K562 (cell line): ENCODE results near the gene TMEM87A. TPM values are rescaled to one million over a fixed set of nuclear protein-coding genes. Genes with fewer than 3 reads are reported as not detected.

Experiments used
- ATAC-seq: fragments of 200-7000 bp; cut with Tn5 transposase; 3 replicates; pipeline ENCODE4 v1.9.1; 2020; ENCODE audit warnings: moderate library complexity
- BruUV-seq: library from RNA; stranded (reverse); fragments of 400-500 nt; replicated peaks from 2 replicates; lab custom pipeline; 2021; lab: Mats Ljungman, UMichigan
- CTCF ChIA-PET: fragments of 300-600 bp; formaldehyde crosslinking; extraction: SDS; loops from one replicate; lab custom pipeline; 2021; ENCODE audit warnings: low intra/inter-chr PET ratio; lab: Yijun Ruan, JAX
- POLR2A ChIA-PET: fragments of 300-600, 350-650 bp; sonication (Branson Sonifier 250); formaldehyde crosslinking; extraction: SDS; loops from one replicate; lab custom pipeline; 2021; ENCODE audit warnings: antibody characterized with exemption, inconsistent platforms; lab: Yijun Ruan, JAX
- DNase-seq, 4 experiments: peaks; one replicate each; pipeline versions ENCODE4 v3.0.0 to v3.0.0-alpha.2; 2011 to 2018; ENCODE audit warnings: low spot score in 3 of 4, mixed read lengths in 3 of 4; ENCODE audit errors: extremely low read depth in 1 of 4
- FAIRE-seq: peaks from 2 replicates; lab custom pipeline; 2011; peaks lifted over from hg19 to GRCh38; lab: Jason Lieb, UNC
- H2AFZ ChIP-seq: 2 replicates; pipeline ENCODE4 v1.6.0; 2011; ENCODE audit warnings: low read depth, low read length, control low read depth, inconsistent platforms
- H3K27ac ChIP-seq: fragments of 200-600 bp; 3 replicates; pipeline ENCODE4 v1.8.0; 2011; ENCODE audit warnings: low read depth, mild to moderate bottlenecking, control low read depth, inconsistent platforms, low read length, moderate library complexity, mixed read lengths; ENCODE audit errors: extremely low read depth
- H3K27me3 ChIP-seq, 2 experiments: fragments of 300-600 bp in 1 of 2; 2 replicates in 1 of 2; 3 replicates in 1 of 2; pipeline versions ENCODE4 v1.6.0 to v1.8.0; 2011; ENCODE audit warnings: inconsistent platforms in 2 of 2, low read length in 2 of 2, mild to moderate bottlenecking in 1 of 2, mixed read lengths in 1 of 2, moderate library complexity in 1 of 2; ENCODE audit not compliant: control insufficient read depth in 2 of 2, insufficient read depth in 2 of 2
- H3K36me3 ChIP-seq: fragments of 300-600 bp; 3 replicates; pipeline ENCODE4 v1.8.0; 2011; ENCODE audit warnings: mild to moderate bottlenecking, low read length, inconsistent platforms; ENCODE audit not compliant: control insufficient read depth, insufficient read depth
- H3K4me1 ChIP-seq, 2 experiments: fragments of 200-600 bp in 1 of 2; replicated peaks in 1 of 2; 2 replicates in 1 of 2; 3 replicates in 1 of 2; pipeline versions ENCODE4 v1.5.1 to v1.8.0; 2011; ENCODE audit warnings: inconsistent platforms in 2 of 2, low read length in 2 of 2, mild to moderate bottlenecking in 1 of 2, mixed read lengths in 1 of 2, moderate library complexity in 1 of 2; ENCODE audit not compliant: control insufficient read depth in 2 of 2, insufficient read depth in 2 of 2
- H3K4me2 ChIP-seq: 2 replicates; pipeline ENCODE4 v1.6.1; 2011; ENCODE audit warnings: low read length, control low read depth, inconsistent platforms, mixed read lengths; ENCODE audit not compliant: insufficient read depth
- H3K4me3 ChIP-seq: fragments of 200-600 bp; sonication (generic), shearing (Covaris generic); 2 replicates; pipeline ENCODE4 v1.5.1; 2016; ENCODE audit warnings: control low read depth, inconsistent platforms
- H3K79me2 ChIP-seq: fragments of 200-600 bp; 3 replicates; pipeline ENCODE4 v1.8.0; 2011; ENCODE audit warnings: low read length, inconsistent platforms; ENCODE audit not compliant: control insufficient read depth, insufficient read depth
- H3K9ac ChIP-seq, 2 experiments: 2 replicates each; pipeline versions ENCODE4 v1.6.0 to v1.6.1; 2011; ENCODE audit warnings: low read depth in 2 of 2, low read length in 2 of 2, control low read depth in 1 of 2, inconsistent platforms in 1 of 2, mild to moderate bottlenecking in 1 of 2, mixed read lengths in 1 of 2; ENCODE audit not compliant: insufficient read depth in 1 of 2
- H3K9me1 ChIP-seq: one replicate; pipeline ENCODE4 v1.6.0; 2011; ENCODE audit warnings: inconsistent platforms, mild to moderate bottlenecking, low read length, moderate library complexity; ENCODE audit not compliant: control insufficient read depth, insufficient read depth
- H3K9me3 ChIP-seq: replicated peaks from 2 replicates; pipeline ENCODE4 v1.5.1; 2011; ENCODE audit warnings: low read depth, low read length, inconsistent platforms; ENCODE audit not compliant: control insufficient read depth, insufficient read depth
- H4K20me1 ChIP-seq: replicated peaks from 2 replicates; pipeline ENCODE4 v1.6.1; 2011; ENCODE audit warnings: low read length, inconsistent platforms, mixed read lengths; ENCODE audit not compliant: control insufficient read depth, insufficient read depth
- BHLHE40 ChIP-seq: IDR thresholded peaks from 2 replicates; pipeline ENCODE4 v1.6.1; 2011; ENCODE audit warnings: low read length, improper control_type of control experiment
- DACH1 ChIP-seq: fragments of 450-650 bp; IDR thresholded peaks from 2 replicates; pipeline ENCODE4 v1.6.1; 2018; ENCODE audit not compliant: partially characterized antibody
- FOXO4 ChIP-seq: fragments of 450-650 bp; formaldehyde crosslinking; IDR thresholded peaks from 2 replicates; pipeline ENCODE4 v1.4.0; 2020; ENCODE audit warnings: mild to moderate bottlenecking, moderate library complexity
- FUS ChIP-seq: fragments of 200-400 bp; formaldehyde crosslinking; optimal IDR thresholded peaks from 2 replicates; pipeline ENCODE3; 2017; ENCODE audit warnings: low read depth, low read length
- POLR2AphosphoS5 ChIP-seq: IDR thresholded peaks from 2 replicates; pipeline ENCODE4 v1.6.1; 2011; ENCODE audit warnings: mild to moderate bottlenecking, low read depth, low read length, moderate library complexity; ENCODE audit not compliant: control insufficient read depth, insufficient read depth
- PPARD ChIP-seq: fragments of 250-450 bp; sonication (Bioruptor Pico); IDR thresholded peaks from 2 replicates; pipeline ENCODE4 v1.8.0; 2022; ENCODE audit warnings: inconsistent platforms, mild to moderate bottlenecking, moderate library complexity
- SAP30 ChIP-seq: fragments of 200-600 bp; sonication (generic); IDR thresholded peaks from 2 replicates; pipeline ENCODE4 v1.6.1; 2012; ENCODE audit warnings: borderline replicate concordance, low read depth, mild to moderate bottlenecking, moderate library complexity, low read length, control low read depth, inconsistent platforms; ENCODE audit not compliant: insufficient read depth, poor library complexity, severe bottlenecking
- SMAD2 ChIP-seq: fragments of 150-350 bp; IDR thresholded peaks from 2 replicates; pipeline ENCODE4 v1.6.1; 2014; ENCODE audit warnings: low read depth, mild to moderate bottlenecking, low read length
- ZC3H11A ChIP-seq: IDR thresholded peaks from 2 replicates; pipeline ENCODE4 v1.6.1; 2012; ENCODE audit warnings: low read depth, low read length, improper control_type of control experiment
- ZFP36 ChIP-seq: fragments of 150-350 bp; IDR thresholded peaks from 2 replicates; pipeline ENCODE4 v1.6.1; 2018; ENCODE audit warnings: low read length, low read depth; ENCODE audit not compliant: partially characterized antibody
- ZKSCAN1 ChIP-seq: fragments of 150-350 bp; IDR thresholded peaks from 2 replicates; pipeline ENCODE4 v1.6.1; 2016; ENCODE audit warnings: low read depth, low read length
- ZNF224 ChIP-seq: sonication (generic); formaldehyde crosslinking; IDR thresholded peaks from 2 replicates; pipeline ENCODE4 v1.8.0; 2022; ENCODE audit warnings: mild to moderate bottlenecking, missing genetic modification reagents
- ZNF384 ChIP-seq: IDR thresholded peaks from 2 replicates; pipeline ENCODE4 v1.6.1; 2012; ENCODE audit warnings: low read depth, low read length, improper control_type of control experiment
- ZNF408 ChIP-seq: fragments of 250-450 bp; sonication (Bioruptor Pico); IDR thresholded peaks from 2 replicates; pipeline ENCODE4 v1.4.0; 2020; ENCODE audit warnings: low read depth, mild to moderate bottlenecking, moderate library complexity
- ZNF507 ChIP-seq: conservative IDR thresholded peaks from 2 replicates; pipeline ENCODE4 v1.6.1; 2017; ENCODE audit warnings: missing genetic modification characterization, missing compliant biosample characterization
- WGBS: fragments of 100-300 bp; shearing (Covaris generic); methylation state at CpG from one replicate; pipeline ENCODE4 v1.1.6; 2016; ENCODE audit warnings: low coverage, mixed read lengths; ENCODE audit not compliant: insufficient coverage; ENCODE audit errors: missing lambda C conversion rate; 5-methylcytosine and 5-hydroxymethylcytosine counted together
- in situ Hi-C: fragments of 300-500 bp; cut with MboI; formaldehyde crosslinking; loops from 4 replicates; pipeline ENCODE4 v1.15.0; 2018; ENCODE audit warnings: inconsistent platforms, mixed read lengths
- intact Hi-C: fragments of 100-400 bp; cut with micrococcal nuclease; formaldehyde crosslinking; loops from 2 replicates; pipeline ENCODE4 v1.14.2; 2022
- polyA plus RNA-seq, 8 experiments: library from polyadenylated mRNA; depleted of rRNA in 4 of 8; stranded (reverse) in 5 of 8; unstranded in 3 of 8; fragments of >200 nt; fragmentation: Nextera tagmentation in 2 of 8; fragmentation: Illumina TruSeq in 1 of 8; extraction: Ambion mirVana in 2 of 8; extraction: Trizol in 1 of 8; gene quantifications; 2 replicates each; pipeline versions ENCODE4 v1.2.1 to v1.2.3, GENCODE V29; 2011 to 2014; ENCODE audit warnings: inconsistent platforms in 1 of 8, missing spikeins in 1 of 8
- total RNA-seq, 7 experiments: library from RNA; depleted of rRNA in 6 of 7; stranded (reverse); fragments of >200 nt in 6 of 7; fragmentation: Illumina TruSeq in 2 of 7; extraction: Trizol in 2 of 7; gene quantifications; 2 replicates each; pipeline versions ENCODE4 v1.2.1 to v1.2.3, GENCODE V29; 2011 to 2021; ENCODE audit warnings: low replicate concordance in 1 of 7

Gene TMEM87A
- total and polyA plus RNA-seq, 9 of the 15 experiments (the other 6 are each of a cell fraction or from before 2014, with no cell fraction given), result 16.6 to 43.3 (median 29.6) TPM

GRCh38 chr15:42210696-42211095 is 62.5 kb downstream of the TMEM87A start:
- H3K9me3 ChIP-seq, result no peaks in the 10 kb centered on the region
- H3K27ac ChIP-seq, result no peak overlapping the region
- peaks cover 3 to 4% of the 10 kb centered on the region in 2 experiments; a peak in 2 of 5 replicates for H3K4me1 ChIP-seq
- peaks cover 20% of the 10 kb centered on the region for H3K79me2 ChIP-seq
- H3K27me3 ChIP-seq, result no peaks in the 10 kb centered on the region
- ATAC-seq (no peak), DNase-seq (no peak), FAIRE-seq (no peak)
- ChIA-PET POLR2A (no interaction called here), CTCF (no interaction called here)
- in situ Hi-C loops (no loop called here), intact Hi-C loops (no loop called here)
- BruUV-seq, result no TSS peak
- 96% methylated on average over 4 of the region's 4 CpGs for WGBS
- H3K9ac ChIP-seq, result no peak overlapping the region
- H2AFZ ChIP-seq, result no peak overlapping the region
- H3K36me3 ChIP-seq, result peaks cover 49% of the 10 kb centered on the region
- no peak overlapping the region for H3K4me2 ChIP-seq
- no peaks in the 10 kb centered on the region for H3K9me1 ChIP-seq
- no peak for TF ChIP-seq FUS
- no peak for TF ChIP-seq SAP30
- TF ChIP-seq PPARD (CRISPR knock-in tag), result no peak
- TF ChIP-seq BHLHE40, result no peak
- TF ChIP-seq ZNF384, result no peak
- TF ChIP-seq DACH1, result no peak
- TF ChIP-seq ZC3H11A, result no peak
- no peak for TF ChIP-seq ZNF408
- no peak for TF ChIP-seq ZKSCAN1
- no peak for TF ChIP-seq ZFP36
- no peak for TF ChIP-seq ZNF224
- no peak for TF ChIP-seq FOXO4 (CRISPR knock-in tag)
- TF ChIP-seq SMAD2, result no peak
- TF ChIP-seq POLR2AphosphoS5, result no peak
- TF ChIP-seq ZNF507, result no peak
- no peaks in the 10 kb centered on the region; the same call in 1 of the 2 replicates for H4K20me1 ChIP-seq
- no peak overlapping the region for H3K4me3 ChIP-seq
